T-cell (primary cell): ENCODE measurements around the gene DGCR6. TPM values are rescaled to one million over a fixed set of nuclear protein-coding genes. Genes with fewer than 3 reads are reported as not detected.
"Not testable (repeated sequence)": the region's sequence is repeated elsewhere in the genome, so short reads cannot be mapped to it uniquely, and the experiment has no call there.

Source experiments
- ATAC-seq, 4 experiments: fragments of 200-7000 bp in 3 of 4; fragments of 150-1000 bp in 1 of 4; cut with Tn5 transposase; replicated peaks in 1 of 4; 1 replicate in 3 of 4; 2 replicates in 1 of 4; pipeline ENCODE4 v1.10.0; 2021; ENCODE audit warnings: moderate library complexity in 3 of 4, mild to moderate bottlenecking in 2 of 4, moderate number of reproducible peaks in 1 of 4
- CTCF ChIA-PET, 2 donors: fragments of 300-600 bp; sonication (Branson Sonifier 250); formaldehyde crosslinking; loops; one replicate each; lab custom pipeline; 2022; ENCODE audit warnings: antibody characterized with exemption in 2 of 2; lab: Charles Lee
- POLR2A ChIA-PET, 2 donors: fragments of 300-600 bp; sonication (Branson Sonifier 250); formaldehyde crosslinking; loops; one replicate each; lab custom pipeline; 2022; ENCODE audit warnings: antibody characterized with exemption in 2 of 2; lab: Charles Lee
- DNase-seq, 35 experiments: peaks; one replicate each; pipeline versions ENCODE4 v3.0.0 to v3.0.0-alpha.2; 2013 to 2023
- H3K27ac ChIP-seq: one replicate; pipeline ENCODE4 v1.5.1; 2013; ENCODE audit warnings: low read length
- H3K27me3 ChIP-seq, 2 experiments: replicated peaks in 1 of 2; 1 replicate in 1 of 2; 2 replicates in 1 of 2; pipeline versions ENCODE4 v1.6.1 to v1.7.0; 2013; ENCODE audit warnings: low read length in 1 of 2, mixed read lengths in 1 of 2; ENCODE audit not compliant: control insufficient read depth in 2 of 2, insufficient read depth in 2 of 2; ENCODE audit errors: extremely low read depth in 1 of 2
- H3K36me3 ChIP-seq, 2 donors: 1 replicate in 1 of 2; 2 replicates in 1 of 2; pipeline versions ENCODE4 v1.6.1 to v1.7.0; 2013; ENCODE audit warnings: low read length in 1 of 2; ENCODE audit not compliant: control insufficient read depth in 2 of 2, insufficient read depth in 1 of 2; ENCODE audit errors: extremely low read depth in 1 of 2
- H3K4me1 ChIP-seq, 2 experiments: 1 replicate in 1 of 2; 2 replicates in 1 of 2; pipeline versions ENCODE4 v1.6.1 to v1.7.0; 2013; ENCODE audit warnings: low read length in 2 of 2, mixed read lengths in 1 of 2; ENCODE audit not compliant: insufficient read depth in 2 of 2, control insufficient read depth in 1 of 2; ENCODE audit errors: extremely low read depth in 1 of 2
- H3K4me3 ChIP-seq, 2 donors: 1 replicate in 1 of 2; 2 replicates in 1 of 2; pipeline versions ENCODE4 v1.5.1 to v1.7.0; 2013; ENCODE audit warnings: mild to moderate bottlenecking in 2 of 2, low read length in 1 of 2, moderate library complexity in 1 of 2; ENCODE audit not compliant: control insufficient read depth in 1 of 2; ENCODE audit errors: extremely low read depth in 1 of 2
- H3K9me3 ChIP-seq: 2 replicates; pipeline ENCODE4 v1.7.0; 2013
- H3K27ac Mint-ChIP-seq, 2 donors: one replicate each; pipeline ENCODE4 v1.8.0; 2020 to 2021; ENCODE audit warnings: mild to moderate bottlenecking in 2 of 2, mixed read lengths in 2 of 2
- H3K27me3 Mint-ChIP-seq, 2 donors: one replicate each; pipeline ENCODE4 v1.8.0; 2021 to 2022; ENCODE audit warnings: mixed read lengths in 2 of 2
- H3K36me3 Mint-ChIP-seq: one replicate; pipeline ENCODE4 v1.8.0; 2021; ENCODE audit warnings: mixed read lengths
- H3K4me1 Mint-ChIP-seq, 3 donors: one replicate each; pipeline ENCODE4 v1.8.0; 2020 to 2022; ENCODE audit warnings: mixed read lengths in 3 of 3, mild to moderate bottlenecking in 1 of 3
- H3K4me3 Mint-ChIP-seq, 3 donors: one replicate each; pipeline ENCODE4 v1.8.0; 2020 to 2022; ENCODE audit warnings: mild to moderate bottlenecking in 3 of 3, mixed read lengths in 3 of 3, moderate library complexity in 3 of 3
- H3K9me3 Mint-ChIP-seq, 3 donors: one replicate each; pipeline ENCODE4 v1.8.0; 2020 to 2022; ENCODE audit warnings: mixed read lengths in 3 of 3
- WGBS: methylation state at CpG from one replicate; pipeline ENCODE4 v1.1.5; 2013; ENCODE audit warnings: missing lambda C conversion rate; ENCODE audit not compliant: insufficient coverage; 5-methylcytosine and 5-hydroxymethylcytosine counted together
- total RNA-seq, 35 experiments: library from RNA in 6 of 35; stranded (reverse) in 6 of 35; fragments of 120-200 nt in 1 of 35; gene quantifications; one replicate each; pipeline versions ENCODE4 v1.2.1 to v1.2.4 and lab custom pipeline; 2013 to 2026

DGCR6 gene
- total RNA-seq, 5 donors from 2014 or later (not counting 1 experiment from before 2014, with no cell fraction given): 5.0 to 16.8 (median 6.5) TPM

GRCh38 chr22:18935889-18936529, 29.9 kb downstream of the DGCR6 start, which contains the start of gene PRODH:
TSS of gene PRODH (minus strand) at chr22:18936293. CDS start at chr22:18936287, 6 bp downstream.
- no peak within 1 kb of the TSS for H3K27ac Mint-ChIP-seq
- Histone ChIP-seq H3K4me1 (no peaks in the 10 kb centered on the region), H3K4me3 (no peak within 1 kb of the TSS), H3K9me3 (no peaks in the 10 kb centered on the region), H3K36me3 (no peaks in the 10 kb centered on the region), H3K27ac (no peak within 1 kb of the TSS), H3K27me3 (no peaks in the 10 kb centered on the region)
- ATAC-seq: no peak
- no peaks in the 10 kb centered on the region for H3K9me3 Mint-ChIP-seq
- no peak for DNase-seq
- no peaks in the 10 kb centered on the region for H3K27me3 Mint-ChIP-seq
- ChIA-PET CTCF (no interaction called here), POLR2A (no interaction called here)
- H3K4me3 Mint-ChIP-seq: no peak within 1 kb of the TSS
- no peaks in the 10 kb centered on the region for H3K36me3 Mint-ChIP-seq
- WGBS: no CpG with 5 or more reads among the region's 67 CpGs
- H3K4me1 Mint-ChIP-seq: no peaks in the 10 kb centered on the region

- H3K4me3 Mint-ChIP-seq, DNase-seq, CTCF ChIA-PET, H3K27me3 ChIP-seq, H3K4me3 ChIP-seq, H3K27me3 Mint-ChIP-seq, POLR2A ChIA-PET, H3K4me1 ChIP-seq, H3K27ac Mint-ChIP-seq, ATAC-seq, H3K36me3 ChIP-seq, H3K36me3 Mint-ChIP-seq, H3K9me3 ChIP-seq, H3K9me3 Mint-ChIP-seq, H3K27ac ChIP-seq, H3K4me1 Mint-ChIP-seq: not testable (repeated sequence)
- no CpG with 5 or more reads among the region's 8 CpGs for WGBS
These were observed 32.6 kb downstream of the DGCR6 start for GRCh38 chr22:18938691-18939090.

GRCh38 chr22:18947105-18947504, 41.0 kb downstream of the DGCR6 start:
- H3K4me3 ChIP-seq, H3K4me3 Mint-ChIP-seq, DNase-seq, H3K36me3 Mint-ChIP-seq, POLR2A ChIA-PET, H3K4me1 Mint-ChIP-seq, H3K36me3 ChIP-seq, H3K4me1 ChIP-seq, ATAC-seq, H3K9me3 ChIP-seq, H3K27ac Mint-ChIP-seq, H3K27ac ChIP-seq, CTCF ChIA-PET, H3K9me3 Mint-ChIP-seq: not testable (repeated sequence)
- WGBS: no CpG with 5 or more reads among the region's 9 CpGs
- peaks cover 4 to 17% of the 10 kb centered on the region in 2 experiments for H3K27me3 ChIP-seq
- peaks cover 21 to 23% of the 10 kb centered on the region in 2 donors for H3K27me3 Mint-ChIP-seq

GRCh38 chr22:18947905-18948304, 41.8 kb downstream of the DGCR6 start:
- 73% methylated on average over 11 of the region's 12 CpGs for WGBS
- no peak overlapping the region for H3K4me3 ChIP-seq
- peaks cover 21 to 26% of the 10 kb centered on the region in 2 donors for H3K27me3 Mint-ChIP-seq
- no peaks in the 10 kb centered on the region for H3K4me1 ChIP-seq
- DNase-seq (peak in 3 of 35 experiments; percentile 1 to 9 (median 3)), ATAC-seq (no peak)
- H3K27me3 ChIP-seq: peaks cover 4 to 17% of the 10 kb centered on the region in 2 experiments
- H3K27ac Mint-ChIP-seq: no peak overlapping the region
- H3K9me3 ChIP-seq: no peaks in the 10 kb centered on the region
- ChIA-PET POLR2A (no interaction called here), CTCF (no interaction called here)
- H3K4me1 Mint-ChIP-seq: no peaks in the 10 kb centered on the region
- no peaks in the 10 kb centered on the region for H3K9me3 Mint-ChIP-seq
- no peaks in the 10 kb centered on the region for H3K36me3 ChIP-seq
- H3K27ac ChIP-seq: no peak overlapping the region
- no peak overlapping the region for H3K4me3 Mint-ChIP-seq
- H3K36me3 Mint-ChIP-seq: no peaks in the 10 kb centered on the region

- Mint-ChIP-seq H3K4me1 (no peaks in the 10 kb centered on the region), H3K27me3 (peaks cover 21 to 34% of the 10 kb centered on the region in 2 donors), H3K9me3 (no peaks in the 10 kb centered on the region), H3K36me3 (no peaks in the 10 kb centered on the region), H3K27ac (no peak overlapping the region), H3K4me3 (no peak overlapping the region)
- Histone ChIP-seq H3K27me3 (peaks cover 4 to 27% of the 10 kb centered on the region in 2 experiments), H3K4me1 (no peaks in the 10 kb centered on the region), H3K9me3 (no peaks in the 10 kb centered on the region), H3K4me3 (no peak overlapping the region), H3K36me3 (no peaks in the 10 kb centered on the region), H3K27ac (no peak overlapping the region)
- POLR2A ChIA-PET: no interaction called here
- 75% methylated on average over 4 of the region's 5 CpGs for WGBS
- ATAC-seq (no peak), DNase-seq (peak in 1 of 35 experiments; percentile 1)
- CTCF ChIA-PET: no interaction called here
These were observed 44.0 kb downstream of the DGCR6 start for GRCh38 chr22:18950141-18950540.

- no peaks in the 10 kb centered on the region for H3K36me3 ChIP-seq
- H3K4me1 Mint-ChIP-seq: no peaks in the 10 kb centered on the region
- 100% methylated on average over 1 of the region's 6 CpGs for WGBS
- no peaks in the 10 kb centered on the region for H3K9me3 ChIP-seq
- H3K27me3 Mint-ChIP-seq: peaks cover 26 to 39% of the 10 kb centered on the region in 2 donors
- ChIA-PET POLR2A (no interaction called here), CTCF (no interaction called here)
- no peak for ATAC-seq
- H3K36me3 Mint-ChIP-seq: no peaks in the 10 kb centered on the region
- H3K4me3 ChIP-seq: no peak overlapping the region
- H3K27me3 ChIP-seq: peaks cover 4 to 34% of the 10 kb centered on the region in 2 experiments
- no peak overlapping the region for H3K27ac Mint-ChIP-seq
- no peaks in the 10 kb centered on the region for H3K4me1 ChIP-seq
- no peak overlapping the region for H3K4me3 Mint-ChIP-seq
- H3K9me3 Mint-ChIP-seq: no peaks in the 10 kb centered on the region
- no peak overlapping the region for H3K27ac ChIP-seq
- DNase-seq: peak in 1 of 35 experiments; percentile 5
These were observed 45.9 kb downstream of the DGCR6 start for GRCh38 chr22:18952022-18952421.
